ENCODE results near the gene TMEM63B.
A peak's percentile ranks its signal among the peaks of the same experiment; 100 is the strongest.

TMEM63B gene

GRCh38 chr6:44104481-44105021 lies 22.8 kb upstream of the TMEM63B start:
- TF ChIP-seq REST (IDR thresholded peaks at IDR 0.05; ENCODE audit: insufficient read depth in 1 of 2, low read depth in 2 of 2, low read length in 2 of 2) (peak in 1 of 2 experiments; percentile 65; a peak in 1 of 4 replicates), SIN3A (IDR thresholded peaks at IDR 0.05; ENCODE audit: borderline replicate concordance, insufficient read depth, low read length) (peak; percentile 74; the same call in 1 of the 2 replicates), POLR2AphosphoS5 (IDR thresholded peaks at IDR 0.05; ENCODE audit: low read depth, low read length) (no peak; the same call in 1 of the 2 replicates), FOXP2 (optimal IDR thresholded peaks at IDR 0.05; ENCODE audit: borderline replicate concordance, extremely low read depth, extremely low read length, insufficient read depth) (peak; percentile 65), TAF1 (IDR thresholded peaks at IDR 0.05; ENCODE audit: borderline replicate concordance, insufficient read depth, low read length) (peak; percentile 63; the same call in 1 of the 2 replicates)

- 0 out of 2 replicates have a peak, but pooled peaks have one; percentile 13 for TF ChIP-seq TAF1 (IDR thresholded peaks at IDR 0.05; ENCODE audit: borderline replicate concordance, insufficient read depth, low read length)
- no peak for TF ChIP-seq REST (IDR thresholded peaks at IDR 0.05; ENCODE audit: insufficient read depth in 1 of 2, low read depth in 2 of 2, low read length in 2 of 2)
Measured at GRCh38 chr6:44105146-44105545, 22.2 kb upstream of the TMEM63B start.

GRCh38 chr6:44105993-44106740 lies 21.2 kb upstream of the TMEM63B start:
- TF ChIP-seq REST (IDR thresholded peaks at IDR 0.05; ENCODE audit: insufficient read depth in 1 of 2, low read depth in 2 of 2, low read length in 2 of 2) (no peak), TAF1 (IDR thresholded peaks at IDR 0.05; ENCODE audit: borderline replicate concordance, insufficient read depth, low read length) (no peak), FOXP2 (optimal IDR thresholded peaks at IDR 0.05; ENCODE audit: borderline replicate concordance, extremely low read depth, extremely low read length, insufficient read depth) (no peak), SIN3A (IDR thresholded peaks at IDR 0.05; ENCODE audit: borderline replicate concordance, insufficient read depth, low read length) (no peak), POLR2AphosphoS5 (IDR thresholded peaks at IDR 0.05; ENCODE audit: low read depth, low read length) (no peak)

- TF ChIP-seq TAF1 (IDR thresholded peaks at IDR 0.05; ENCODE audit: borderline replicate concordance, insufficient read depth, low read length) (no peak), FOXP2 (optimal IDR thresholded peaks at IDR 0.05; ENCODE audit: borderline replicate concordance, extremely low read depth, extremely low read length, insufficient read depth) (no peak), SIN3A (IDR thresholded peaks at IDR 0.05; ENCODE audit: borderline replicate concordance, insufficient read depth, low read length) (no peak), POLR2AphosphoS5 (IDR thresholded peaks at IDR 0.05; ENCODE audit: low read depth, low read length) (no peak), REST (IDR thresholded peaks at IDR 0.05; ENCODE audit: insufficient read depth in 1 of 2, low read depth in 2 of 2, low read length in 2 of 2) (no peak)
Measured at GRCh38 chr6:44107017-44107416, 20.3 kb upstream of the TMEM63B start.
